ENCODE measurements around the gene CARD18. TPM values are rescaled to one million over a fixed set of nuclear protein-coding genes. Genes with fewer than 3 reads are reported as not detected.
"Not testable (repeated sequence)": the region's sequence is repeated elsewhere in the genome, so short reads cannot be mapped to it uniquely, and the experiment has no call there.

The CARD18 gene
- total RNA-seq, 1 experiment from 2014 or later = not detected

DNA sequence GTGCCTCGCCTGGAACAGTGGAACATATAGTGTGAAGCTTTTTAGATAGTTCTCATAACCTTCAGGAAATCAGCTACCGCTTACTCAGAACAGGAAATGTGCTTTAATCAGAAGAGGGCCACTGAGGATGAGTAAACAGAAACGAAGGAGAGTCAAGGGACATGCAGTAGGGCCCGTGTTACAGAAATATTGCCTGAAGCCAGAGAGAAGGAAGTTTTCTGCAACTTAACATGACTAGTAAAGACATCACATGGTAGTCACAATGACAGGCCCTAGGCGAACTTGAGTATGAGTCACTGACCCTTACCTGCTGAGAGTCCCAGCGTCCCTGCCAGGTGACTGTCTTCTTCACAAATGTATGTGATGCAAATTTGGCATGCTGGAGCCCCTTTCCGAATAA lies 39.4 kb downstream of the CARD18 start:
- peaks cover 11% of the 10 kb centered on the region for H3K4me1 ChIP-seq (ENCODE audit: insufficient read depth, low read length)
- DNase-seq (peak; percentile 80), ATAC-seq (peak; percentile 68)
- no peaks in the 10 kb centered on the region for H3F3A ChIP-seq (ENCODE audit: low read length, unreplicated experiment)
- peak overlapping the region; percentile 48 for H3K27ac ChIP-seq (ENCODE audit: low read length)
- H3K9me3 ChIP-seq (ENCODE audit: low read length) = no peaks in the 10 kb centered on the region
- no peaks in the 10 kb centered on the region for H3K36me3 ChIP-seq (ENCODE audit: low read depth, low read length)
- H3K27me3 ChIP-seq (ENCODE audit: low read length) = no peaks in the 10 kb centered on the region
- no peaks in the 10 kb centered on the region for H3K9me2 ChIP-seq (replicated peaks; ENCODE audit: low read length)
- ChIA-PET CTCF (no interaction called here), POLR2A (ENCODE audit: unreplicated experiment) (no interaction called here)
- BruUV-seq (replicated peaks) = no TSS peak
- H2AFZ ChIP-seq (ENCODE audit: low read length) = no peak overlapping the region
- no peaks in the 10 kb centered on the region for H4K20me1 ChIP-seq (ENCODE audit: low read length)
- TF ChIP-seq, protein P1, sequence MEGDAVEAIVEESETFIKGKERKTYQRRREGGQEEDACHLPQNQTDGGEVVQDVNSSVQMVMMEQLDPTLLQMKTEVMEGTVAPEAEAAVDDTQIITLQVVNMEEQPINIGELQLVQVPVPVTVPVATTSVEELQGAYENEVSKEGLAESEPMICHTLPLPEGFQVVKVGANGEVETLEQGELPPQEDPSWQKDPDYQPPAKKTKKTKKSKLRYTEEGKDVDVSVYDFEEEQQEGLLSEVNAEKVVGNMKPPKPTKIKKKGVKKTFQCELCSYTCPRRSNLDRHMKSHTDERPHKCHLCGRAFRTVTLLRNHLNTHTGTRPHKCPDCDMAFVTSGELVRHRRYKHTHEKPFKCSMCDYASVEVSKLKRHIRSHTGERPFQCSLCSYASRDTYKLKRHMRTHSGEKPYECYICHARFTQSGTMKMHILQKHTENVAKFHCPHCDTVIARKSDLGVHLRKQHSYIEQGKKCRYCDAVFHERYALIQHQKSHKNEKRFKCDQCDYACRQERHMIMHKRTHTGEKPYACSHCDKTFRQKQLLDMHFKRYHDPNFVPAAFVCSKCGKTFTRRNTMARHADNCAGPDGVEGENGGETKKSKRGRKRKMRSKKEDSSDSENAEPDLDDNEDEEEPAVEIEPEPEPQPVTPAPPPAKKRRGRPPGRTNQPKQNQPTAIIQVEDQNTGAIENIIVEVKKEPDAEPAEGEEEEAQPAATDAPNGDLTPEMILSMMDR (conservative IDR thresholded peaks at IDR 0.05; ENCODE audit: low read depth, low read length) = no peak
- no peak for TF ChIP-seq EZH2phosphoT487 (IDR thresholded peaks at IDR 0.05; ENCODE audit: borderline replicate concordance, low read length)
- TF ChIP-seq EZH2 (IDR thresholded peaks at IDR 0.05; ENCODE audit: low read length, unreplicated experiment) = no peak
- no peak overlapping the region for H3K4me3 ChIP-seq (ENCODE audit: low read length)
- H3K4me2 ChIP-seq (ENCODE audit: low read length) = peak overlapping the region; percentile 12; the same call in 1 of the 2 replicates
- intact Hi-C loops (cut with micrococcal nuclease) = no loop called here
- no peaks in the 10 kb centered on the region for H3K79me2 ChIP-seq (ENCODE audit: low read length)
- no peak overlapping the region for H3K9ac ChIP-seq (ENCODE audit: low read length)

DNA sequence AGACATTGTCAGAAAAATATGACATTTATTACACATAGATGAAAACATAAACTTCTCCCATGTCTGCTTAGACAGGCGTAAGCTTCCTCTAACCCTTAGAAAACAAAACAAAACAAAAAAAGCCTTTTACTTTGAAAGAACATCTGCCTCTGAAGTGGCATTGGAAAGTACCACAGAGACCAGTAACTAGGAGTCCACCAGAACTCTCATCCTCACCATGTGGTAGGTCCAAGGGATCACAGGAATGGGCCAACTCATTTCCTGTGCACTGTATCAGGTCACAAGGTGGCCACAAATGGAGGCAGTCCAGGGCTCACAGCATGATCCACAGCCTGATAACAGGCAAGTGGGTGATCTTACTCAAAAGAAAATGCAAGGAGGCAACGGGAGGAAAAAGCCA lies 40.0 kb downstream of the CARD18 start:
- H3F3A ChIP-seq (ENCODE audit: low read length, unreplicated experiment); ATAC-seq; H3K9ac ChIP-seq (ENCODE audit: low read length); H3K27me3 ChIP-seq (ENCODE audit: low read length); H3K36me3 ChIP-seq (ENCODE audit: low read depth, low read length); H3K4me3 ChIP-seq (ENCODE audit: low read length); H3K9me3 ChIP-seq (ENCODE audit: low read length); H2AFZ ChIP-seq (ENCODE audit: low read length); CTCF ChIA-PET; POLR2A ChIA-PET (ENCODE audit: unreplicated experiment); H3K79me2 ChIP-seq (ENCODE audit: low read length); DNase-seq; intact Hi-C loops (cut with micrococcal nuclease); H4K20me1 ChIP-seq (ENCODE audit: low read length); BruUV-seq (replicated peaks); H3K9me2 ChIP-seq (replicated peaks; ENCODE audit: low read length): not testable (repeated sequence)
- Histone ChIP-seq H3K27ac (ENCODE audit: low read length) (peak overlapping the region; percentile 48), H3K4me2 (ENCODE audit: low read length) (peak overlapping the region; percentile 12; the same call in 1 of the 2 replicates), H3K4me1 (ENCODE audit: insufficient read depth, low read length) (peaks cover 11% of the 10 kb centered on the region)

DNA sequence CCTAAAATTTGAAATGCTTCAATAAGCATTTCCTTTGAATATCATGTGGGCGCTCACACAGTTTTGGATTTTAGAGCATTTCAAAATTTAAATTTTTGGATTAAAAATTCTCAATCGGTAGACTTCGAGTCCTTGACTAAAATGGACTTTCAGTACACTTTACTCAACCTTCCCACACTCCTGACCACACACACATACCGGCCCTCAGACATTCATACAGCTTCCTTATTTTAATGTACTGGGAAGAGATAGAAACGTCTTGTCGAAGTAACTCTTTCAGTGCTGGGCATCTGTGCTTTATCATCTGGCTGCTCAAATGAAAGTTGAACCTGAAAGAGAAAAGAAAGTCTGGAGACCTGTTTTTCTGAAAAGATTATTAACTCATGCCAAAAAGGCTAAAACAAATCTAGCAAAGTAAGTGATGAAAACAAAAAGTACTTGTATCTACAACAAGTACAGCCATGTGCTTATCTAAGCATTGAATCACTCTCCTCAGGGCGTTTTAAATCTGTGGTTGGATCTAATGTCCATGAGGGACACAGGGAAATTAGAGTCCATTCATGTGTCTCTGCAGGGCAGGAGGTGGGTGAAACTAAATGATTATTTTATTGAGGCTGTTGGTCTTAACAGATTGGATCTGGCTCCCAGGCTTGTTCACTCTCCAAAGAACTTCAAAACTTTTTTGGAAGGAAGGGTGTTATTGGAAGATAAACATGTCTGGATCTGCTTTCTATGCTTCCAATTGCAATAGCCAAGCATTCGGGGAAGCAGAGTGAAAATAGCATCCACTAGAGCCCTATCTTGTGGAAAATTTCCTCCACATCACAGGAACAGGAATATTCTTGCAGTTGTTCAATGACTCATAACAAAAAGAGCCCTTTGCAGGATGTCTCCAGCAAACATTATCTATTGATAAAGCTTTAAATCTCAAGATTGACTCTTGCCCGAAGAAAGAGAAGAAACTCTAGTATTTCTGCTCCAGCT lies 47.0 kb downstream of the CARD18 start:
- ChIA-PET CTCF (no interaction called here), POLR2A (ENCODE audit: unreplicated experiment) (no interaction called here)
- H3K27ac ChIP-seq (ENCODE audit: low read length) = no peak overlapping the region
- no peak for TF ChIP-seq EZH2phosphoT487 (IDR thresholded peaks at IDR 0.05; ENCODE audit: borderline replicate concordance, low read length)
- TF ChIP-seq, protein P1 (conservative IDR thresholded peaks at IDR 0.05; ENCODE audit: low read depth, low read length) = no peak
- TF ChIP-seq EZH2 (IDR thresholded peaks at IDR 0.05; ENCODE audit: low read length, unreplicated experiment) = no peak
- H3F3A ChIP-seq (ENCODE audit: low read length, unreplicated experiment) = no peaks in the 10 kb centered on the region
- peaks cover 12% of the 10 kb centered on the region; the same call in 1 of the 2 replicates for H3K4me1 ChIP-seq (ENCODE audit: insufficient read depth, low read length)
- 0 out of 2 replicates have a peak overlapping the region, but pooled peaks have one; percentile 14 for H3K4me2 ChIP-seq (ENCODE audit: low read length)
- H3K79me2 ChIP-seq (ENCODE audit: low read length) = no peaks in the 10 kb centered on the region
- ATAC-seq = peak; percentile 66
- peak overlapping the region; percentile 18; the same call in 1 of the 2 replicates for H2AFZ ChIP-seq (ENCODE audit: low read length)
- H3K9me2 ChIP-seq (replicated peaks; ENCODE audit: low read length) = no peaks in the 10 kb centered on the region
- peak; percentile 67 for DNase-seq
- intact Hi-C loops (cut with micrococcal nuclease) = no loop called here
- no peak overlapping the region for H3K4me3 ChIP-seq (ENCODE audit: low read length)
- no peaks in the 10 kb centered on the region for H3K27me3 ChIP-seq (ENCODE audit: low read length)
- H4K20me1 ChIP-seq (ENCODE audit: low read length) = no peaks in the 10 kb centered on the region
- BruUV-seq (replicated peaks) = no TSS peak
- no peaks in the 10 kb centered on the region for H3K9me3 ChIP-seq (ENCODE audit: low read length)
- H3K36me3 ChIP-seq (ENCODE audit: low read depth, low read length) = no peaks in the 10 kb centered on the region
- no peak overlapping the region for H3K9ac ChIP-seq (ENCODE audit: low read length)

Other genes with a start within 250 kb of the CARD18 start
- gene CASP12, start 241.3 kb downstream of the CARD18 start, total RNA-seq (2014; rRNA removed) = not detected in 2 replicates
- gene CASP4, start 171.2 kb downstream of the CARD18 start, total RNA-seq (2014; rRNA removed) = 38.5 and 40.9 TPM in 2 replicates
- not detected in 2 replicates for gene CASP5, start 116.6 kb downstream of the CARD18 start, total RNA-seq (2014; rRNA removed)
- 0.33 TPM in 1 of 2 replicates, not detected in the other for gene CASP1, start 104.6 kb downstream of the CARD18 start, total RNA-seq (2014; rRNA removed)
- gene CARD16, start 94.4 kb downstream of the CARD18 start, total RNA-seq (2014; rRNA removed) = not detected in 2 replicates

Measured in PC-3 (cell line).